K562 (cell line): ENCODE measurements around the gene SFN. TPM values are rescaled to one million over a fixed set of nuclear protein-coding genes. Genes with fewer than 3 reads are reported as not detected.

Experiments used
- CHD2 ChIP-seq: IDR thresholded peaks from 2 replicates; pipeline ENCODE4 v1.6.1; 2011; ENCODE audit warnings: low read depth, low read length
- DEAF1 ChIP-seq: fragments of 450-650 bp; formaldehyde crosslinking; IDR thresholded peaks from 2 replicates; pipeline ENCODE4 v1.4.0; 2020; ENCODE audit warnings: mild to moderate bottlenecking, moderate library complexity
- GABPB1 ChIP-seq: sonication (generic); formaldehyde crosslinking; IDR thresholded peaks from 2 replicates; pipeline ENCODE4 v1.8.0; 2022; ENCODE audit warnings: mild to moderate bottlenecking, missing genetic modification reagents
- MGA ChIP-seq: fragments of 450-650 bp; IDR thresholded peaks from 2 replicates; pipeline ENCODE4 v1.6.1; 2016; ENCODE audit warnings: mild to moderate bottlenecking, moderate library complexity
- MLLT1 ChIP-seq, 2 experiments: fragments of 450-650 bp; IDR thresholded peaks; 2 replicates each; pipeline ENCODE4 v1.6.1; 2016
- NFATC3 ChIP-seq: fragments of 450-650 bp; IDR thresholded peaks from 2 replicates; pipeline ENCODE4 v1.6.1; 2017; ENCODE audit warnings: mild to moderate bottlenecking
- RBM15 ChIP-seq: fragments of 200-400 bp; formaldehyde crosslinking; IDR thresholded peaks from 2 replicates; pipeline ENCODE4 v1.6.1; 2018; ENCODE audit warnings: mild to moderate bottlenecking, low read length, moderate library complexity; ENCODE audit not compliant: insufficient read depth
- SUPT5H ChIP-seq: fragments of 450-650 bp; IDR thresholded peaks from 2 replicates; pipeline ENCODE4 v1.6.1; 2016
- ZNF282 ChIP-seq: sonication (generic); formaldehyde crosslinking; IDR thresholded peaks from 2 replicates; pipeline ENCODE4 v1.8.1; 2023; ENCODE audit warnings: missing genetic modification reagents
- ZNF740 ChIP-seq, 3 experiments: fragments of 200-800 bp in 1 of 3; sonication (Bioruptor generic) in 1 of 3; sonication (generic) in 1 of 3; formaldehyde crosslinking in 1 of 3; IDR thresholded peaks; 2 replicates each; pipeline versions ENCODE4 v1.6.1 to v1.8.0; 2016 to 2022; ENCODE audit warnings: mild to moderate bottlenecking in 2 of 3, missing compliant biosample characterization in 2 of 3, missing genetic modification characterization in 2 of 3, missing genetic modification reagents in 1 of 3
- polyA plus RNA-seq, 8 experiments: library from polyadenylated mRNA; depleted of rRNA in 4 of 8; stranded (reverse) in 5 of 8; unstranded in 3 of 8; fragments of >200 nt; fragmentation: Nextera tagmentation in 2 of 8; fragmentation: Illumina TruSeq in 1 of 8; extraction: Ambion mirVana in 2 of 8; extraction: Trizol in 1 of 8; gene quantifications; 2 replicates each; pipeline versions ENCODE4 v1.2.1 to v1.2.3, GENCODE V29; 2011 to 2014; ENCODE audit warnings: inconsistent platforms in 1 of 8, missing spikeins in 1 of 8
- total RNA-seq, 7 experiments: library from RNA; depleted of rRNA in 6 of 7; stranded (reverse); fragments of >200 nt in 6 of 7; fragmentation: Illumina TruSeq in 2 of 7; extraction: Trizol in 2 of 7; gene quantifications; 2 replicates each; pipeline versions ENCODE4 v1.2.1 to v1.2.3, GENCODE V29; 2011 to 2021; ENCODE audit warnings: low replicate concordance in 1 of 7

Gene SFN
- total and polyA plus RNA-seq, 9 of the 15 experiments (the other 6 are each of a cell fraction or from before 2014, with no cell fraction given): 0.10 to 3.8 (median 2.0) TPM

GRCh38 chr1:26864610-26865480 is 1.9 kb downstream of the SFN start (continued):
- peak; percentile 46 for TF ChIP-seq MGA
- TF ChIP-seq RBM15: no peak
- TF ChIP-seq ZNF282 (CRISPR knock-in tag): 0 out of 2 replicates have a peak, but pooled peaks have one; percentile 59
- 0 out of 2 replicates have a peak, but pooled peaks have one; percentile 10 for TF ChIP-seq DEAF1 (CRISPR knock-in tag)
- peak; percentile 64; the same call in 1 of the 2 replicates for TF ChIP-seq GABPB1 (CRISPR knock-in tag)
- peak; percentile 92 for TF ChIP-seq SUPT5H
- no peak; the same call in 1 of the 2 replicates for TF ChIP-seq CHD2
- TF ChIP-seq MLLT1 (IDR thresholded peaks at IDR 0.05): peak in 1 of 2 experiments; percentile 64; a peak in 2 of 4 replicates
- no peak for TF ChIP-seq ZNF740 (CRISPR knock-in tag; IDR thresholded peaks at IDR 0.05)
- TF ChIP-seq ZNF740 (tag; IDR thresholded peaks at IDR 0.05): no peak
- no peak for TF ChIP-seq NFATC3
